Kidney (tissue), 14 donors: ENCODE data around the gene FAM13B. TPM values are rescaled to one million over a fixed set of nuclear protein-coding genes. Genes with fewer than 3 reads are reported as not detected.

Experiments
- DNase-seq, 5 donors: peaks; one replicate each; pipeline ENCODE4 v3.0.0-alpha.2; 2013 to 2020
- FAIRE-seq: peaks from 2 replicates; lab custom pipeline; 2012; peaks lifted over from hg19 to GRCh38; lab: Jason Lieb, UNC
- H3K27ac ChIP-seq, 2 donors: one replicate each; pipeline ENCODE4 v1.7.0; 2013; ENCODE audit warnings: low read depth in 2 of 2, low read length in 2 of 2, inconsistent platforms in 1 of 2
- H3K27me3 ChIP-seq: one replicate; pipeline ENCODE4 v1.7.1; 2013; ENCODE audit warnings: low read length, inconsistent platforms; ENCODE audit not compliant: control insufficient read depth, insufficient read depth
- H3K36me3 ChIP-seq, 3 donors: one replicate each; pipeline versions ENCODE4 v1.7.0 to v1.7.1; 2013; ENCODE audit warnings: low read length in 3 of 3, control low read depth in 1 of 3, inconsistent platforms in 1 of 3; ENCODE audit not compliant: insufficient read depth in 3 of 3, control insufficient read depth in 2 of 3
- H3K4me1 ChIP-seq, 3 donors: one replicate each; pipeline versions ENCODE4 v1.7.0 to v1.7.1; 2013; ENCODE audit warnings: low read length in 3 of 3, inconsistent platforms in 1 of 3, low read depth in 1 of 3; ENCODE audit not compliant: control insufficient read depth in 2 of 3, insufficient read depth in 2 of 3
- H3K4me3 ChIP-seq, 3 donors: one replicate each; pipeline versions ENCODE4 v1.7.0 to v1.8.1; 2013; ENCODE audit warnings: low read length in 3 of 3, control low read depth in 1 of 3, inconsistent platforms in 1 of 3
- H3K9ac ChIP-seq, 3 donors: one replicate each; pipeline versions ENCODE4 v1.7.0 to v1.7.1; 2013; ENCODE audit warnings: low read length in 3 of 3, control low read depth in 1 of 3, inconsistent platforms in 1 of 3
- H3K9me3 ChIP-seq, 3 donors: one replicate each; pipeline versions ENCODE4 v1.7.0 to v1.7.1; 2013; ENCODE audit warnings: low read length in 3 of 3, control low read depth in 1 of 3, inconsistent platforms in 1 of 3; ENCODE audit not compliant: control insufficient read depth in 2 of 3, insufficient read depth in 1 of 3
- intact Hi-C: fragments of 100-400 bp; cut with DNase I; formaldehyde crosslinking; loops from one replicate; pipeline ENCODE4 v1.11.1; 2022
- polyA plus RNA-seq: library from polyadenylated mRNA; stranded (reverse); fragments of 350-450 nt; fragmentation: Illumina TruSeq; extraction: RNeasy Lipid Tissue Mini Kit (QIAGEN cat#74804); gene quantifications from one replicate; pipeline ENCODE4 v1.2.3, GENCODE V29; 2014; ENCODE audit warnings: low read depth, low replicate concordance; ENCODE audit not compliant: insufficient read depth
- total RNA-seq: library from RNA; stranded (reverse); fragmentation: NEBNext Ultra II Directional; extraction: Animal tissue kit (Norgen Biotek cat#: 25700); gene quantifications from one replicate; pipeline ENCODE4 v1.2.1, GENCODE V29; 2021
- TF ChIP-seq, protein P1 (sequence below): IDR thresholded peaks from 3 replicates; pipeline ENCODE4 v1.5.1; 2012; ENCODE audit warnings: mild to moderate bottlenecking, moderate library complexity, borderline replicate concordance; ENCODE audit not compliant: insufficient read depth; ENCODE audit errors: extremely low read depth
- donor health status: control.
- donor health status: control.
- donor health status: control.
- donor health status: control.
- donor health status: control.
- donor health status: DM: yes; HTN: yes; CAD: no.
- donor health status: Normal renal cell carcinoma (clear cell type).

The FAM13B gene
- total and polyA plus RNA-seq, 2 donors from 2014 or later = 7.6 to 41.8 TPM

DNA sequence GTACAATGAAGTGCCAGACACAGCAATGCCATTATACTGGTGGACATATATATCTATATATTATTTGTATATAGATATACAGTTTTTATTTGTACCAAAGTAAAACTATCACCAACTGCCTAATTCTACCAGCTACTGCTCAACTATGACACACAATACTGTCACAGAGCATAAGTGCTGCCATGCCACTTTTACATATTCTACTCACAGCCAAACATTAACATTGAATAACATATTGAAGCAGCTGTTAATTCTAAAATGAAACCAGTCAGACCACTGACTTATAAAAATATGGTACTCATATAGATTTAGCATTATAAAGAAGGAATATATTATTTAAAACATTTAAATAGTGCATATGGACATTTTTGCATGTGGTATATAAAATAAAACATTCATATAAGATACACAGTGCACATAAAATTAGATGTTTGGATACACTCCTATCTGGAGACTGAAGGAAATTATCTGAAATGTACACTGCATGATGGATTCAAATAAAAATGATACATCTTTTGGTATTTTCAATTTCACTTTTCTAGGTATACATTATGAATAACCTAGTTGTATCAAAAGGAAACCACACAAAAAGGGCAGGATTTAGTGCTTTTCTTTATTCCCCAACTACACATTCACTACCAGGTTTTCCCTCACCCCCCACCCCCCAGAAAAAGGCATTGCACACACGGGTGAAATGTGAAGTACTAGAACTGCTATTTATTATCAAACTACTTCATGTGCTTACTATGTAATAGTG, 94.7 kb downstream of the FAM13B start:
- intact Hi-C loops = no loop called here
- no peaks in the 10 kb centered on the region for H3K4me1 ChIP-seq
- H3K9ac ChIP-seq = no peak overlapping the region
- no peak for FAIRE-seq
- H3K9me3 ChIP-seq = no peaks in the 10 kb centered on the region
- H3K27ac ChIP-seq = no peak overlapping the region
- H3K27me3 ChIP-seq = no peaks in the 10 kb centered on the region
- TF ChIP-seq, protein P1, sequence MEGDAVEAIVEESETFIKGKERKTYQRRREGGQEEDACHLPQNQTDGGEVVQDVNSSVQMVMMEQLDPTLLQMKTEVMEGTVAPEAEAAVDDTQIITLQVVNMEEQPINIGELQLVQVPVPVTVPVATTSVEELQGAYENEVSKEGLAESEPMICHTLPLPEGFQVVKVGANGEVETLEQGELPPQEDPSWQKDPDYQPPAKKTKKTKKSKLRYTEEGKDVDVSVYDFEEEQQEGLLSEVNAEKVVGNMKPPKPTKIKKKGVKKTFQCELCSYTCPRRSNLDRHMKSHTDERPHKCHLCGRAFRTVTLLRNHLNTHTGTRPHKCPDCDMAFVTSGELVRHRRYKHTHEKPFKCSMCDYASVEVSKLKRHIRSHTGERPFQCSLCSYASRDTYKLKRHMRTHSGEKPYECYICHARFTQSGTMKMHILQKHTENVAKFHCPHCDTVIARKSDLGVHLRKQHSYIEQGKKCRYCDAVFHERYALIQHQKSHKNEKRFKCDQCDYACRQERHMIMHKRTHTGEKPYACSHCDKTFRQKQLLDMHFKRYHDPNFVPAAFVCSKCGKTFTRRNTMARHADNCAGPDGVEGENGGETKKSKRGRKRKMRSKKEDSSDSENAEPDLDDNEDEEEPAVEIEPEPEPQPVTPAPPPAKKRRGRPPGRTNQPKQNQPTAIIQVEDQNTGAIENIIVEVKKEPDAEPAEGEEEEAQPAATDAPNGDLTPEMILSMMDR = no peak
- H3K36me3 ChIP-seq = peaks cover 13 to 40% (median 34%) of the 10 kb centered on the region in 3 donors
- no peak overlapping the region for H3K4me3 ChIP-seq
- DNase-seq = no peak

DNA sequence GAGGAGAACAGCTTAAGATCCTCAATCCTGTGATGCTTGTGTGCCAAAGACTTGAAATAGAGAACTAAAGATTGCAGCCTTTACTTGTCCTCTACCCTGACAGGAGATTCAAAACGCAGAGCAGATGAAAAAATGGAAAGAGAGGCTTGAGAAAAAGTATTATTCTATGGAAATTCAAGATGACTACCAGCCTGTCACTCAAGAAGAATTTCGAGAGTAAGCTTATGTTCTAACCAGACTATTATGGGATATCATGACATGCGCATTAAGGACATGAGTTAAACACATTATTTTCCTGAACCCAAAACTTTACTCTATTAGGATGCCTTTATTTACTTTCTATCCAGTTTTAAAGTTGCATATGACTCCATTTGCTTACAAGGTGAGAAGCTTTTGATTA, 97.2 kb downstream of the FAM13B start:
- Histone ChIP-seq H3K27ac (no peak overlapping the region), H3K4me3 (no peak overlapping the region), H3K4me1 (no peaks in the 10 kb centered on the region), H3K27me3 (no peaks in the 10 kb centered on the region), H3K36me3 (peaks cover 8 to 19% (median 19%) of the 10 kb centered on the region in 3 donors), H3K9ac (no peak overlapping the region), H3K9me3 (no peaks in the 10 kb centered on the region)
- TF ChIP-seq, protein P1 = no peak
- FAIRE-seq (no peak), DNase-seq (no peak)
- intact Hi-C loops = no loop called here

DNA sequence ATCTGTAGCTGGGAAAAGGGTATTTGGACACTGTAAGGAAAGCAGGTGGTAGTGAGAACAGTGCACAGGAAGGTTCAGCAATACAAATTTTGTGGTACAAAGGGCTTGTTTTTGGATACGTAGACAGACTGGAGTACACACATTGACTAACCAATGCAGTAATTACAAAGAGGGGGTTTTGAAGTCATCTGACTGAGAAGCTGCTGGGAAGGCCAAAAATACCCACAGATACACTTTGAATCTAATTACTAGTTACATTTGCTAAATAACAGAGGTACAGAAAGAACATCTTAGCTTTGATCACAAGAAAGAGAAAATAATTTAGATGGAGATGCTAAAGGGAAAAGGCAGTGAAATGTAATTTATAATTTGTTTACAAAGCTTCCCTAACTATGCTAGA, 97.7 kb downstream of the FAM13B start:
- Histone ChIP-seq H3K9me3 (no peaks in the 10 kb centered on the region), H3K27ac (no peak overlapping the region), H3K4me3 (no peak overlapping the region), H3K27me3 (no peaks in the 10 kb centered on the region), H3K36me3 (peaks cover 7 to 19% (median 16%) of the 10 kb centered on the region in 3 donors), H3K9ac (no peak overlapping the region), H3K4me1 (no peaks in the 10 kb centered on the region)
- DNase-seq (no peak), FAIRE-seq (no peak)
- TF ChIP-seq, protein P1 = no peak
- intact Hi-C loops = no loop called here
